T-helper 2 cell (primary cell): ENCODE measurements around the gene PKNOX2.

ENCODE experiments used
- DNase-seq, 5 experiments: peaks; one replicate each; pipeline versions ENCODE4 v3.0.0 to v3.0.0-alpha.2; 2012 to 2022

Gene PKNOX2

GRCh38 chr11:125389339-125390166 lies 225.0 kb downstream of the PKNOX2 start:
- no peak for DNase-seq

- no peak for DNase-seq
Measured at GRCh38 chr11:125390946-125391345, 226.4 kb downstream of the PKNOX2 start.

- DNase-seq = no peak
Measured at GRCh38 chr11:125393331-125393730, 228.8 kb downstream of the PKNOX2 start.

- no peak for DNase-seq
Measured at GRCh38 chr11:125394296-125394695, 229.7 kb downstream of the PKNOX2 start.

DNA sequence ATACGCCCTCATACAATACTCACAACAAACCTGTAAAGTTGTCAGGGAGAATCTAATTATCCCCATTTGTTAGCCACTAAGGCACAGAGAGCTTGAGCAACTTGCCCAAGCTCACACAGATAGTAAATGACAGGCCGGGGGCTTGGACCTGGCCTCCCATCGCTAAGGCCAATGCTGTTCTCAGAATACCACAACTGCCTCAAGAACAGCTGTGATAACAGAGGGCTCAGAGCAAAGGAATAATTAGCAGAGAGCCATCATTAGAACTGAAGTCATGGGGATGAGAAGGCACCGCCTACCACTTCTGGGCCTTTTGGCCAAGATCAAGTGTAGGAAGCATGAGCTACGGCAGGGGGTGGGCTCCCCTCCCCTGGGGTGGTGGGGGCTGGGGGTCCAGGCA lies 232.9 kb downstream of the PKNOX2 start:
- no peak for DNase-seq

- no peak for DNase-seq
Measured at GRCh38 chr11:125398475-125398874, 233.9 kb downstream of the PKNOX2 start.

DNA sequence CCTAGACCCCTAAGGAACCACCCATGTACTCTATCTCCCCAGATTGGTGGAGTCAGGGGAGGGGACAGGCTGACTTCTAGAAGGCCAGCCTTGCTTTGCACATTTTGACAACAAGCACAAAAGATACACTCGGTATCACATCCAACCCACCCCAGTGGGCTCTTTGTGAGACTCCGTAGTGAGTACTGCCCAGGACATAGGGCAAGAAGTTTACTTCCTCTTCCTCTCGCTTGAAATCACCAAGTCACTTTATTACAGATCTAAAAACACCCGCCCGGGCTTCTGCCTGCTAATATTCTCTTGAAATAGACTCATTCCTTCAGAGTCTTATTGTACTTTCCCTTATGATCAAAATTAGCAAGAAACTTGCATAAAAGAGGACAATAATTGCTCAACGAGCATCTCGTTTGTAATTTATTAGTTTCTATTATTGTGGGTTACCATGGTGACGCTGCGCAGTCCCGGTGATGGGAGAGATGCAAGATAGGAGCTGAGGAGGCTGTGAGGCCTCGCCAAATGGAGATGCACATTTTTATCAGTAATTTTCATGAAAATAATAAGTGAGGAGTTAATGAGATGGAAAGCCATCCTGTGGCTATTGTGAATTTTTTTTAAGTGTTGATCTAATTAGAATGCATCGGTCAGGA lies 234.6 kb downstream of the PKNOX2 start:
- no peak for DNase-seq

GRCh38 chr11:125399945-125400344 lies 235.4 kb downstream of the PKNOX2 start:
- DNase-seq = no peak

DNA sequence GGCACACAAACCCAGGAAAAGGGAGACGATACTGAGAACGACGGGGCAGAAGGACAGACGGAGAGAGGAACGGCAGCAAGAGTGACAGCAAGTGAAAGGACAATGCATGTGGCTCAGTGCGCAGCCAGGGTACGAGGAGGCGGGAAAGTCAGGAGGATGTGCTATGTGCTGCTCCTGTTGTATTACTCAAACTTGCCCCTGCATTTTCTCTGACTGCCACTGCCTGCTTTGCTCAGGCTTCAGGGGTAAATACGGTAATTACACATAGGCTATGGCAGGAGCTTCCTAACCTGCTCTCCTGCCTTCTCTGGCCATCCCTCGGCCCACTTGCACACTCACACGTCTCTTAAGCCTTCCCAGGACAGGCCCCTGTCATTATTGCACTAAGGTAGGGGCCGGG lies 236.7 kb downstream of the PKNOX2 start:
- no peak for DNase-seq

GRCh38 chr11:125401746-125402145 lies 237.2 kb downstream of the PKNOX2 start:
- DNase-seq = no peak

DNA sequence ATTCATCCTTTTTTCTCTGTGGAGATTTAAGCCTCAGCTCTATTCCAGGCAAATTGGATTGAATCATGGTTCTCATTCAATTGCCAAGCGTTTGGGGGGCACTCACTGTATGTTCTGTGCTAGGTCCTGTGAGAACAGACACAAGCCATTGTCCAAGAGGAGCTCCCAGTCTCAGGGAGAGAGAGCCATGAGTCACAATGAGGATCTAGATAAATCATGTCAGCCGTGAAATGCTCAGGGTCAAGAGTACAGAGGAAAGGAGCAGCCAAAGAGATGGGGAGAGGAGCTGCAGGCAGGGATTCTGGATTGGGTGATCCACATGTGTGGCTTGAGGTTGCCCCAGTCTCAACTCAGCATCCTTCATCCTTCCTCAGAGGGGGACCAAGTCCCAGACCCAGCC lies 237.9 kb downstream of the PKNOX2 start:
- DNase-seq = no peak

- DNase-seq = no peak
Measured at GRCh38 chr11:125404157-125404810, 239.7 kb downstream of the PKNOX2 start.

GRCh38 chr11:125404811-125405790 lies 240.6 kb downstream of the PKNOX2 start:
- DNase-seq = peak; percentile 9 to 58 (median 40)

DNA sequence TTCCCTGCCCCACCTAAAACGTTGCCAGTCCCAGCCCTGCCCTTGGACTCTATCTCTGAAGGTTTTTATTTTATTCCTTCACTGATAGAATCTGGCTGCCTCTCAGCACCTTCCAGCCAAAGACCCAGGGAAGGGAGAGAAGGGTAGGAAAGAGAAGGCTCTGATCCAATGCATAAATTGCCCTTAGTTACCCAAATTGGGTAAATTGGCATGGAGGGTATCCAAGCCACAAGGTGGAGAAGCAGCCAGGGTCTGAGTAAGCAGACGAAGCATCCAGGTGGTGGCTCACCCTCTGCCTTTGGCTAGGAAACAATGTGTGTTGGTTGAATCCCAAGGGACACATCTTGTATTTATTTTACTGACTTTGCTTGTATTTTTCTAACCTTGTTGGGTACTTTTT lies 242.5 kb downstream of the PKNOX2 start:
- DNase-seq = no peak

DNA sequence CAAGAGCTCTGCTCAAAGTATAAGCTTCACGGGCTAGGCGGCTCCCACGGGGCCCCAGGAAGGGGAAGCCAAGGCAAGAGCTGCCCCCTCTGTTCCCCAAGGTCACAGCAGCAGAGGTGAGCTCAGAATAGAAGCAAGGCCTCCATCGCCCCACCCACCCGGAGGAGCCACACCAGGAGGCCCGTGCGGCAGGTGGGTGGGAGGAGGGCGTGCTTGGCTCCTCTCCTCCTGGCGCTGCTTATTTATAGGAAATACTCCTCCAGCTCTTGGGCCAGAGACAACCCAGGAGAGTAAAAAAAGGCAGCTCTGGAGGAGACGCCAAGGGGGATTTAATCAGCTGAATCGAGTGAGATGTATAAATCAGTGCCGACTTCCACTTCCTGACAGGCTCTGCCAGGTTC lies 243.8 kb downstream of the PKNOX2 start:
- DNase-seq = no peak

DNA sequence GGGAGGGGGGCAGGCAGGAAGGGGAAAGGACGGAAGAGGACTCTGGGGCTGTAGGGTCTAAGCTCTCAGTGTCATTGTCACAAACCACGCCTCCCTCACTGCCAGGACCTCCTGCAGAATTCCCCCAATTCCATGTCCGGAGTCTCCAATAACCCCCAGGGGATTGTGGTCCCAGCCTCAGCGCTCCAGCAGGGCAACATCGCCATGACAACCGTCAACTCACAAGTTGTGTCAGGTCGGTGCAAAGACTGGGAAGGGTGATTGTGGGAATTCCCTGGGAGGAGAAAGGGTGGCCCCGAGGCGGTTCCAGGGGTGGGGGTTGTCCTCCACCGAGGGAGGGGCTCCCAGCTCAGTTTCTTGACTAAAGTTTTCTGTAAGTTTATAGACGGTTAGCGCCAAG lies 245.5 kb downstream of the PKNOX2 start:
- no peak for DNase-seq

- DNase-seq = no peak
Measured at GRCh38 chr11:125412177-125412496, 247.6 kb downstream of the PKNOX2 start.

GRCh38 chr11:125412509-125412908 lies 248.0 kb downstream of the PKNOX2 start:
- DNase-seq = no peak

DNA sequence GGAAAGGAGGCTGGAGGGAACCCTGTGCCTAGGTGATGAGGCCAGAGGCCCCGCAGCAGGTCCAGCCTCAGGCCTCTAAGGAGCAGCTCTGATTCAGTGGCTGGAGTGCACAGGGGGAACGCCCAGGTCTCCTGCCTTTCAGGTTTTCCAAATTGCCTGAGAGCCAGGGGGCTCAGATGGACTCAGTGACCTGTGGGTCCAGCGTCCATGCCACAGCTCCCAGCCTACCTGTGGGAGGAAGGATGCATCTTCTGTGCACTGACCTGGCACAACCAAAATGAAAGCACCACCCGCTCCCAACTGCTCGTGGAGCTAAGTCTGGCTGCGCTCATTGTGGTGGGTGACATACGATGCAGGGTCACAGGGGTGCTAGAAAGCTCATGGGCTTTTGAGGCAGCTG lies 248.7 kb downstream of the PKNOX2 start:
- no peak for DNase-seq

- DNase-seq = no peak
Measured at GRCh38 chr11:125414121-125414520, 249.6 kb downstream of the PKNOX2 start.

GRCh38 chr11:125416981-125417935 lies 252.7 kb downstream of the PKNOX2 start:
- DNase-seq = no peak

GRCh38 chr11:125418396-125418795 lies 253.8 kb downstream of the PKNOX2 start:
- no peak for DNase-seq
